SK-N-SH treated with all-trans-retinoic acid at 6 μM for 48 hours (cell line): ENCODE data around the gene ARHGAP12.

Source experiments
- ATAC-seq: fragments of 200-7000 bp; cut with Tn5 transposase; 3 replicates; pipeline ENCODE4 v1.9.1; 2020; ENCODE audit warnings: mild to moderate bottlenecking, moderate library complexity
- BACH2 ChIP-seq: fragments of 250-450 bp; sonication (Bioruptor Pico); IDR thresholded peaks from 2 replicates; pipeline ENCODE4 v1.9.0; 2021; ENCODE audit warnings: mild to moderate bottlenecking, borderline replicate concordance
- ESRRG ChIP-seq: fragments of 250-450 bp; sonication (Bioruptor Pico); IDR thresholded peaks from 2 replicates; pipeline ENCODE4 v1.6.1; 2021; ENCODE audit warnings: mild to moderate bottlenecking
- ISL1 ChIP-seq: fragments of 250-450 bp; sonication (Bioruptor Pico); IDR thresholded peaks from 2 replicates; pipeline ENCODE4 v2.1.2; 2022; ENCODE audit warnings: mild to moderate bottlenecking, moderate library complexity
- OSR1 ChIP-seq: fragments of 250-450 bp; sonication (Bioruptor Pico); IDR thresholded peaks from 2 replicates; pipeline ENCODE4 v1.8.0; 2022; ENCODE audit warnings: moderate library complexity, mild to moderate bottlenecking, inconsistent platforms
- RARB ChIP-seq: fragments of 250-450 bp; sonication (Bioruptor Pico); IDR thresholded peaks from 2 replicates; pipeline ENCODE4 v1.8.0; 2021; ENCODE audit warnings: mild to moderate bottlenecking, moderate library complexity
- SNAI2 ChIP-seq: fragments of 250-450 bp; sonication (Bioruptor Pico); IDR thresholded peaks from 2 replicates; pipeline ENCODE4 v1.5.0; 2020; ENCODE audit warnings: mild to moderate bottlenecking, moderate library complexity
- ZC3H10 ChIP-seq: fragments of 250-450 bp; sonication (Bioruptor Pico); IDR thresholded peaks from 2 replicates; pipeline ENCODE4 v1.5.1; 2021; ENCODE audit warnings: mild to moderate bottlenecking, moderate library complexity
- ZFP3 ChIP-seq: fragments of 250-450 bp; sonication (Bioruptor Pico); IDR thresholded peaks from 2 replicates; pipeline ENCODE4 v1.5.0; 2020; ENCODE audit warnings: mild to moderate bottlenecking, moderate library complexity
- ZNF70 ChIP-seq: fragments of 450-650 bp; formaldehyde crosslinking; IDR thresholded peaks from 2 replicates; pipeline ENCODE4 v1.5.0; 2020; ENCODE audit warnings: mild to moderate bottlenecking, moderate library complexity
- ZNF8 ChIP-seq: fragments of 450-650 bp; formaldehyde crosslinking; IDR thresholded peaks from 2 replicates; pipeline ENCODE4 v1.5.0; 2020; ENCODE audit warnings: mild to moderate bottlenecking, moderate library complexity
- TF ChIP-seq, protein P1 (sequence below): fragments of 250-450 bp; sonication (Bioruptor Pico); IDR thresholded peaks from 2 replicates; pipeline ENCODE4 v1.8.0; 2020; ENCODE audit warnings: mild to moderate bottlenecking, moderate library complexity, borderline replicate concordance
- TF ChIP-seq, protein P2 (sequence below): fragments of 250-450 bp; sonication (Bioruptor Pico); IDR thresholded peaks from 2 replicates; pipeline ENCODE4 v1.5.1; 2021; ENCODE audit warnings: mild to moderate bottlenecking, moderate library complexity
- TF ChIP-seq, protein P3 (sequence below): fragments of 250-450 bp; sonication (Bioruptor Pico); IDR thresholded peaks from 2 replicates; pipeline ENCODE4 v1.5.1; 2020; ENCODE audit warnings: low read depth, mild to moderate bottlenecking, moderate library complexity
- TF ChIP-seq, protein P4 (sequence below): fragments of 250-450 bp; sonication (Bioruptor Pico); IDR thresholded peaks from 2 replicates; pipeline ENCODE4 v1.8.0; 2021; ENCODE audit warnings: low read depth, mild to moderate bottlenecking, moderate library complexity, borderline replicate concordance
- TF ChIP-seq, protein P5 (sequence below): fragments of 250-450 bp; sonication (Bioruptor Pico); IDR thresholded peaks from 2 replicates; pipeline ENCODE4 v1.5.0; 2020; ENCODE audit warnings: mild to moderate bottlenecking, moderate library complexity

The ARHGAP12 gene

DNA sequence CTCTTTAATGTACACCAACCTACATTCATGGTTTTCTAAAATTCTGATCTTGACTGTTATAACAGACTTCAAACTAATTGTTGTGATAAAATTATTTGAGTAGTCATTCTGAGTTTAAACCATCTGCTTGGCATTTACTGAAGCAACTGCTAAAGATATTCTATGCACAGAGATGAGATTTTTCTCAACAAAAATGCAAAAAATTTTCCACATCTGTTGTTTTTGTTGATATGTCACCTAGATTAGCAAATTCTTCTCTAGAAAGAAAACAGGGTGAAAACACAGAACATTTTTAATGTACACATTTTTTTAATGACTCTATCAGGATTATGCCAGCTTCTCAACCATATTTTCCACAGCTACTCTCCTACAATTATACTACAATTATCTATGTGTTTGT is 42.7 kb downstream of the ARHGAP12 start (continued):
- TF ChIP-seq, protein P1, sequence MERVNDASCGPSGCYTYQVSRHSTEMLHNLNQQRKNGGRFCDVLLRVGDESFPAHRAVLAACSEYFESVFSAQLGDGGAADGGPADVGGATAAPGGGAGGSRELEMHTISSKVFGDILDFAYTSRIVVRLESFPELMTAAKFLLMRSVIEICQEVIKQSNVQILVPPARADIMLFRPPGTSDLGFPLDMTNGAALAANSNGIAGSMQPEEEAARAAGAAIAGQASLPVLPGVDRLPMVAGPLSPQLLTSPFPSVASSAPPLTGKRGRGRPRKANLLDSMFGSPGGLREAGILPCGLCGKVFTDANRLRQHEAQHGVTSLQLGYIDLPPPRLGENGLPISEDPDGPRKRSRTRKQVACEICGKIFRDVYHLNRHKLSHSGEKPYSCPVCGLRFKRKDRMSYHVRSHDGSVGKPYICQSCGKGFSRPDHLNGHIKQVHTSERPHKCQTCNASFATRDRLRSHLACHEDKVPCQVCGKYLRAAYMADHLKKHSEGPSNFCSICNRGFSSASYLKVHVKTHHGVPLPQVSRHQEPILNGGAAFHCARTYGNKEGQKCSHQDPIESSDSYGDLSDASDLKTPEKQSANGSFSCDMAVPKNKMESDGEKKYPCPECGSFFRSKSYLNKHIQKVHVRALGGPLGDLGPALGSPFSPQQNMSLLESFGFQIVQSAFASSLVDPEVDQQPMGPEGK (CRISPR knock-in tag), result no peak
- TF ChIP-seq ESRRG (CRISPR knock-in tag) (no peak), ISL1 (CRISPR knock-in tag) (no peak; the same call in 1 of the 2 replicates), ZFP3 (CRISPR knock-in tag) (no peak), SNAI2 (CRISPR knock-in tag) (no peak), RARB (CRISPR knock-in tag) (no peak)
- TF ChIP-seq, protein P2, sequence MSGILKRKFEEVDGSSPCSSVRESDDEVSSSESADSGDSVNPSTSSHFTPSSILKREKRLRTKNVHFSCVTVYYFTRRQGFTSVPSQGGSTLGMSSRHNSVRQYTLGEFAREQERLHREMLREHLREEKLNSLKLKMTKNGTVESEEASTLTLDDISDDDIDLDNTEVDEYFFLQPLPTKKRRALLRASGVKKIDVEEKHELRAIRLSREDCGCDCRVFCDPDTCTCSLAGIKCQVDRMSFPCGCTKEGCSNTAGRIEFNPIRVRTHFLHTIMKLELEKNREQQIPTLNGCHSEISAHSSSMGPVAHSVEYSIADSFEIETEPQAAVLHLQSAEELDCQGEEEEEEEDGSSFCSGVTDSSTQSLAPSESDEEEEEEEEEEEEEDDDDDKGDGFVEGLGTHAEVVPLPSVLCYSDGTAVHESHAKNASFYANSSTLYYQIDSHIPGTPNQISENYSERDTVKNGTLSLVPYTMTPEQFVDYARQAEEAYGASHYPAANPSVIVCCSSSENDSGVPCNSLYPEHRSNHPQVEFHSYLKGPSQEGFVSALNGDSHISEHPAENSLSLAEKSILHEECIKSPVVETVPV (CRISPR knock-in tag), result no peak

DNA sequence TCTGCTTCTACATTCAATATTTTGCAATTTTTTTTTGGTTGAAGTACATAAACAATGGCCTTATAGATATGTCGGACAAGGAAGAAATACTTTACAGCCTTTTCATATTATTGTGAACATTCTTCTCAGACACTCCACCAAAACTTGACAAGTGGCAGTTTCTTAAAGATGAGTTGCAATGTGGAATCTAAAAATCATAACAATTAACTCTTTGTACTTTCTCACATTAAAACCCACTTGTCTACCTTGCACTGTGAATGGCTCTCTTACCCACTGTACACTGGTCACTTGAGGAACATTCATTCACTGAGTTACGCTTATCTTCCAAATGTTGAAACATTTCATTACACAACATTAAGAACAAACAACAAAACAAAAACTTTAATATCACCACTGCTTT is 44.2 kb downstream of the ARHGAP12 start:
- TF ChIP-seq OSR1 (CRISPR knock-in tag) (no peak), ZC3H10 (CRISPR knock-in tag) (no peak)
- TF ChIP-seq, protein P3, sequence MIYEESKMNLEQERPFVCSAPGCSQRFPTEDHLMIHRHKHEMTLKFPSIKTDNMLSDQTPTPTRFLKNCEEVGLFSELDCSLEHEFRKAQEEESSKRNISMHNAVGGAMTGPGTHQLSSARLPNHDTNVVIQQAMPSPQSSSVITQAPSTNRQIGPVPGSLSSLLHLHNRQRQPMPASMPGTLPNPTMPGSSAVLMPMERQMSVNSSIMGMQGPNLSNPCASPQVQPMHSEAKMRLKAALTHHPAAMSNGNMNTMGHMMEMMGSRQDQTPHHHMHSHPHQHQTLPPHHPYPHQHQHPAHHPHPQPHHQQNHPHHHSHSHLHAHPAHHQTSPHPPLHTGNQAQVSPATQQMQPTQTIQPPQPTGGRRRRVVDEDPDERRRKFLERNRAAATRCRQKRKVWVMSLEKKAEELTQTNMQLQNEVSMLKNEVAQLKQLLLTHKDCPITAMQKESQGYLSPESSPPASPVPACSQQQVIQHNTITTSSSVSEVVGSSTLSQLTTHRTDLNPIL (CRISPR knock-in tag), result no peak
- no peak for ATAC-seq

DNA sequence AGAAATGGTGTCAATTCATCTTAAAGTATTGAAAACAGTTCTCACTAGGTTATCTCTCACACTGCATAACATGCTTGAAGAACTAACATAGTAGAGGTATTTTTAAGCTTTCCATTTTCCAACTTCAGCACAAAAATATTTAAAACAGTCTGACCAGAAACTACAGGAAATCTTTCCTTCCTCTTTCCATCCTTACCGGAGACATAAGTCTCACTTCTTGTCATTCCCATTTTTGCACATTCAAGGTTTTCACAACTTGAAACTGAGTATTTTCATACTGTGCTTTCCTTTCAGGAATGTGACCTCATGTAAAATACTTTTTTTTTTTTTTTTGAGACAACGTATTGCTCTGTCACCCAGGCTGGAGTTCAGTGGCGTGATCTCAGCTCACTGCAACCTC is 45.2 kb downstream of the ARHGAP12 start:
- ATAC-seq, result no peak
- TF ChIP-seq, protein P3 (CRISPR knock-in tag), result no peak
- no peak for TF ChIP-seq SNAI2 (CRISPR knock-in tag)
- TF ChIP-seq, protein P2 (CRISPR knock-in tag), result no peak
- no peak for TF ChIP-seq ZFP3 (CRISPR knock-in tag)
- TF ChIP-seq ZNF70 (CRISPR knock-in tag), result no peak
- no peak for TF ChIP-seq BACH2 (CRISPR knock-in tag)
- TF ChIP-seq, protein P4, sequence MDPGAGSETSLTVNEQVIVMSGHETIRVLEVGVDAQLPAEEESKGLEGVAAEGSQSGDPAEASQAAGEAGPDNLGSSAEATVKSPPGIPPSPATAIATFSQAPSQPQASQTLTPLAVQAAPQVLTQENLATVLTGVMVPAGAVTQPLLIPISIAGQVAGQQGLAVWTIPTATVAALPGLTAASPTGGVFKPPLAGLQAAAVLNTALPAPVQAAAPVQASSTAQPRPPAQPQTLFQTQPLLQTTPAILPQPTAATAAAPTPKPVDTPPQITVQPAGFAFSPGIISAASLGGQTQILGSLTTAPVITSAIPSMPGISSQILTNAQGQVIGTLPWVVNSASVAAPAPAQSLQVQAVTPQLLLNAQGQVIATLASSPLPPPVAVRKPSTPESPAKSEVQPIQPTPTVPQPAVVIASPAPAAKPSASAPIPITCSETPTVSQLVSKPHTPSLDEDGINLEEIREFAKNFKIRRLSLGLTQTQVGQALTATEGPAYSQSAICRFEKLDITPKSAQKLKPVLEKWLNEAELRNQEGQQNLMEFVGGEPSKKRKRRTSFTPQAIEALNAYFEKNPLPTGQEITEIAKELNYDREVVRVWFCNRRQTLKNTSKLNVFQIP (CRISPR knock-in tag), result no peak
- no peak for TF ChIP-seq ESRRG (CRISPR knock-in tag)
- TF ChIP-seq, protein P5, sequence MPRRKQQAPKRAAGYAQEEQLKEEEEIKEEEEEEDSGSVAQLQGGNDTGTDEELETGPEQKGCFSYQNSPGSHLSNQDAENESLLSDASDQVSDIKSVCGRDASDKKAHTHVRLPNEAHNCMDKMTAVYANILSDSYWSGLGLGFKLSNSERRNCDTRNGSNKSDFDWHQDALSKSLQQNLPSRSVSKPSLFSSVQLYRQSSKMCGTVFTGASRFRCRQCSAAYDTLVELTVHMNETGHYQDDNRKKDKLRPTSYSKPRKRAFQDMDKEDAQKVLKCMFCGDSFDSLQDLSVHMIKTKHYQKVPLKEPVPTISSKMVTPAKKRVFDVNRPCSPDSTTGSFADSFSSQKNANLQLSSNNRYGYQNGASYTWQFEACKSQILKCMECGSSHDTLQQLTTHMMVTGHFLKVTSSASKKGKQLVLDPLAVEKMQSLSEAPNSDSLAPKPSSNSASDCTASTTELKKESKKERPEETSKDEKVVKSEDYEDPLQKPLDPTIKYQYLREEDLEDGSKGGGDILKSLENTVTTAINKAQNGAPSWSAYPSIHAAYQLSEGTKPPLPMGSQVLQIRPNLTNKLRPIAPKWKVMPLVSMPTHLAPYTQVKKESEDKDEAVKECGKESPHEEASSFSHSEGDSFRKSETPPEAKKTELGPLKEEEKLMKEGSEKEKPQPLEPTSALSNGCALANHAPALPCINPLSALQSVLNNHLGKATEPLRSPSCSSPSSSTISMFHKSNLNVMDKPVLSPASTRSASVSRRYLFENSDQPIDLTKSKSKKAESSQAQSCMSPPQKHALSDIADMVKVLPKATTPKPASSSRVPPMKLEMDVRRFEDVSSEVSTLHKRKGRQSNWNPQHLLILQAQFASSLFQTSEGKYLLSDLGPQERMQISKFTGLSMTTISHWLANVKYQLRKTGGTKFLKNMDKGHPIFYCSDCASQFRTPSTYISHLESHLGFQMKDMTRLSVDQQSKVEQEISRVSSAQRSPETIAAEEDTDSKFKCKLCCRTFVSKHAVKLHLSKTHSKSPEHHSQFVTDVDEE (CRISPR knock-in tag), result no peak

DNA sequence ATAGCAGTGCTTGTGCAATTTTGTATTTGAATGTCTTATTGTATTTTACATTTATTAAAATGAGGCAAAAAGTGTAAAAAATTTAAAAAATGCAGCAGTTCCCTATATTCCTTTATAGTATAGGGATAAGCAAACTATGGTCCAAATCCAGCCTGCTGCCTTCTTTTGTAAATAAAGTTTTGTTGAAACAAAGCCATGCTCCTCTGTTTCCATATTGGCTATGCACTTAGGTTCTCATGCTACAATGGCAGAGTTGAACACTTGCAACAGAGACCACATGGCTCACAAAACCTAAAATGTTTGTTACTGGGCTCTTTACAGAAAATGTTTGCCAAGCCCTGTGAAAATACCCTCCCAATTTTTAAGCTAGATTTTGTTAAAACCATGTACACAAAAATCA is 50.1 kb downstream of the ARHGAP12 start:
- no peak for TF ChIP-seq ZNF70 (CRISPR knock-in tag)
- TF ChIP-seq ZNF8 (CRISPR knock-in tag), result no peak
- TF ChIP-seq, protein P5 (CRISPR knock-in tag), result no peak
- no peak for ATAC-seq
